HG03469 (cell line): ENCODE results near the gene ICOS.
"Not testable (repeated sequence)": the region's sequence is repeated elsewhere in the genome, so short reads cannot be mapped to it uniquely, and the experiment has no call there.

ENCODE experiments used
- ATAC-seq: cut with Tn5 transposase; IDR thresholded peaks from one replicate; pipeline ENCODE4 v1.9.1; 2021; ENCODE audit warnings: mild to moderate bottlenecking, moderate library complexity, moderate number of reproducible peaks; ENCODE audit not compliant: unreplicated experiment

ICOS gene

GRCh38 chr2:203973000-203973399, 36.4 kb downstream of the ICOS start:
- ATAC-seq = peak; percentile 55

DNA sequence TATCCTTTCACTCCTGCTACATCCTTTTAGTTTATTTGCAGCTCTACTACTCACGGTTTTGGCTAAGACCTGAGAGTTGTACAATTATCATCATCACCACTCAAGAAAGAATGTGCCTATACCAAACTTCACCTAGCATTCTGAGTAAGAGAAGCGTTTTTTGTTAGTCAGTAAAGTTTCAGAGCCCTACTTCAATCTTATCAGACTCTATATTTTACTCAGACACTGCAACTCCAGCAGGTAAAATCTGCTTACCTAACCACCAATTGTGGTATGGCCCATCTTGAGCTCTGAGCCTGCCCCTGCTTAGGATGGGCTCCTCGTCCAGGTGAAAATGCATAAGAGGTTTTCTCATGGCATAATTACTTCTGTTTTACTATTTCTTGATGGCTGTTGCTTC, 37.1 kb downstream of the ICOS start:
- ATAC-seq = no peak

DNA sequence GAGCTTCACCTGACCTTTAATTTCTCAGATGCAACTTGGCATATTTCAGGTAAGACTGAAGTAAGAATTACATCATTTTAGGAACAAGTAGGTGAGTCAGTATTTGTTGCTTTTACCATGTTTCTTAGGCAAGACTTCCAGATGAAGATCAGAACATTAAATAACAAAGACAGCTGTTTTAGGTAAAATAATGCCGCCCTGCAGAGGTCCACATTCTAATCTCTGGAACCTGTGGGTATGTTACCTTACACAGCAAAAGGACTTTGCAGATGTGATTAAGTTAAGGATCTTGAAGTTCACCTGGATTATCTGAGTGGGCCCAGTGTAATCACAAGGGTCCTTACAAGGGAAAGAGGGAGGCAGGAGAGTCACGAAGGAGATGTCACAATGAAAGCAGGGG, 39.3 kb downstream of the ICOS start:
- no peak for ATAC-seq

GRCh38 chr2:203982276-203982675, 45.7 kb downstream of the ICOS start:
- no peak for ATAC-seq

DNA sequence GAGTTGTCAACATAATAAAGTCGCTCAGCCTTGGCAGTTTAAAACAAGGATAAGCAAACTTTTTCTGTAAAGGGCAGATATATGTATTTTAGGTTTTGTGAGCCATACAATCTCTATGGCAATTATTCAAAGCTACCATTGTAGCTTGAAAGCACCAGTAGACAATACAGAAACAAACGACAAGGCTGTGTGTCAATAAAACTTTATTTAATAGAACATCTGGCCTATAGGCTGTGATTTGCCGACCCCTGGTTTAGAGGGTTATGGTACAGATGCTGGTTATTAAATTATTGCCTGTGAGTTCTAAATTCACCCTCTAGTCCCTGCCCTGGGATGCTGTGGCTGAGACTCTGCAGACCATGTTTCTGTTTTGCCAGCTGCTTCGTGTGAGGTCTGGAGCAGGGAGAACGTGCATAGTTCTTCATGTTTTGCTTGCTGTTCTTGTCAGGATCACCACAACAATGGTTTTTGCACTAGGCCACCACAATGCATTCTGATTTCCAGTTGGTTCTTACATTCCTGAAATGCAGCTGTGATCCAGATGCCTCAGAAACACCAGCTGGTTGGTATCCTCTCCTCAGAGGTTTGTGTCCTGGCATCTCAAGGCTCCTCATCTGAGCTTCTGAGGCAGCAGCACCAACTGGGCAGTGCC, 46.6 kb downstream of the ICOS start:
- ATAC-seq = no peak

DNA sequence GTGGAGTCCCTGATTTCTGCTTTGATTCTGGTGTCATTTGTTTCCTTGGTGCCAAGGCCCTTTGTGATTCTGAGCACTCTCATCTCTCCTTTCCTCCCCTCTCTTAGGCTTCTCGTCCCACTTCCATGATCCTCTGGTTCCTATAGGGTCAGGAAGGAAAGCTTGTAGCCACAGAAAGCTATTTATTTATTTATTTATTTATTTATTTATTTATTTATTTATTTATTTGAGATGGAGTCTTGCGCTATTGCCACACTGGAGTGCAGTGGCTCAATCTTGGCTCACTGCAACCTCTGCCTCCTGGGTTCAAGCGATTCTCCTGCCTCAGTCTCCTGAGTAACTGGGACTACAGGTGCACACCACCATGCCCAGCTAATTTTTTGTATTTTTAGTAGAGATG, 49.4 kb downstream of the ICOS start:
- not testable (repeated sequence) for ATAC-seq

GRCh38 chr2:203987959-203988358, 51.4 kb downstream of the ICOS start:
- no peak for ATAC-seq

DNA sequence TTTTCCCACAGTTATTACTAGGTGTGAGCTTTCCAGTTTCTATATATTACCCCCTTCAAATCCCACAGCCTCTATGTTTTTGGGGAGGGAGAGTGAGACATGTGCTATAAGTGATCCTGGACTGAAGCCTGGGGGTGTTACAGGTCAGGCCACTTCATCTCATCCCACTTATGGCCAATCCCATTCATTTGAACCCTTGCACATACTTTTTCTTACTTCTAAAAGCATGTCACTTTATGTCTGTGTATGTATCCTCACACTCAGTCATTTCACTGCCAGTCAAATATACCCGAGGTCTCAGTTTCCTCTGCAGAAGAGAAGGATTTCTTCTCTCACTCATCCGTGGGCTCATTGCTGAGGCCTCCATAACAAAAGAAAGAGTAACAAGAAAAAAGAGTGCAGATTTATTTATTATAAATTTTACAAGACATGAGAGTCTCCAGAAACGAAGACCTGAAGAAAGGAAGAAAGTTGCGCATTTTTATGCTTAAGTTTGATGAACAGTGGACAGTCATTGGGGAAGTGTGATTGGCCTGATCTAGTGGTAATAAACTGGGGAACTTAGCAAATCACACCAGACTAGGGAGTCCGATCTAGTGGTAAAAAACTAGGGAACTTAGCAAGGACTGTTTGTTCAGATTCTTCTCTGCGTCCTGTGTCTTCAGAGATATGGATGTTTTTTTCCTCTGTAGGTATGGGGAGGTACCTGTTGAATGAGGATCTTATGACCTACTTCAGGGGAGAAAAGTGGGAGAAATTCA, 52.1 kb downstream of the ICOS start:
- ATAC-seq = no peak

GRCh38 chr2:203989521-203989920, 53.0 kb downstream of the ICOS start:
- ATAC-seq = no peak

- ATAC-seq = no peak
Measured at GRCh38 chr2:203992509-203992908, 55.9 kb downstream of the ICOS start.

DNA sequence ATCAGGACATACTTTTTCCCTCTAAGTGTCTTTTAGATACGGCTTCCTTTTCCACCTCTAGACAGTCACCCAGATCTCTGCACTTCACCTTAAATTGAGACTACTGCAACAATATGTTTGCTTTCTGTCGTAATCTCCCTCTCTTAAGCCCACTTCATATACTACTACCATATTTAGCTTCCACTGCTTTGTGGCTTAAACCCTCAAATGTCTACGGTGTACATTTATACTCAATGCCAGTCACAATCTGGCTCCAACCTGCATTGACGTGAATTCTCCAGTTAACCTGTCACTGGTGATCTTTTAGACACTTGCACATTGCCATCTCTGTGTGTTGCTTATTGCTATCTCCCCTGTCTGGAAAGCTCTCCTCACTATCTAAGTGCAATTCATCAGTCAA, 56.4 kb downstream of the ICOS start:
- no peak for ATAC-seq

DNA sequence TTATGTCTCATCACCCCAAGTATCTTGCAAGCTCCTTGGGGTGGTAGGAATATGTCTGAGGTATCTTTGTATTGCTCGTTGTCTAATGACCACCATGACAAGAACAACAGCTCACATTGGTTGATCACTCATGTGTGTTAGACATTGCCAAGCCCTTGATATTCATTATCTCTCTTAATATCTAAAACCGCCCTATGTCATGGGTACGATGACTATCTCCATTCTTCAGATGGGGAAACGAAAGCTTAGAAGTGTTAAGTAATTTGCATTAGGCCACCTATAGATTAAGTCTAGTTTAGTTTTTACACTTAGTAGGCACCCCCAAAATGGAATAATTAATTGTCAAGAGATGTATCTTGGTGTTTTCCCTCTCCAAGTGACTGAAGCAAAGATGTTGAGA, 57.0 kb downstream of the ICOS start:
- ATAC-seq = no peak

DNA sequence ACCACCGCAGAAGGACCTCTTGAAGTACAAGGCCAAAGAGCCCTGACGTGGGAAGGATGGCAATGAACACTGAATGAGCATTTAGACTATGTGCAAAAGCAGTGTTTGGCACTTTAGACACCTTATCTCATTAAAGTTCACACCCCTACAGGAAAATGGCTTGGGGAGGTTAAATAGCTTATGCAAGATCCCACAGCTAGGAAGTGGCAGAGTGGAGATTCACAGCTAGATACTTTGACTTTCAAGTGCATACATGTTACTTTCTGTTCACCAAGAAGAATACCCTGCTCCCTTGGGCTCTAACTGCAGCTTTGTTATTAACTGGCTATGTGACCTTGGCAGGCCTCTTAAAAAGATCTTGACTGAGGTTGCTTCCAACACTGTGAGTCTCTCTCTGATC, 58.2 kb downstream of the ICOS start:
- no peak for ATAC-seq

GRCh38 chr2:203996692-203997091, 60.1 kb downstream of the ICOS start:
- ATAC-seq = no peak

DNA sequence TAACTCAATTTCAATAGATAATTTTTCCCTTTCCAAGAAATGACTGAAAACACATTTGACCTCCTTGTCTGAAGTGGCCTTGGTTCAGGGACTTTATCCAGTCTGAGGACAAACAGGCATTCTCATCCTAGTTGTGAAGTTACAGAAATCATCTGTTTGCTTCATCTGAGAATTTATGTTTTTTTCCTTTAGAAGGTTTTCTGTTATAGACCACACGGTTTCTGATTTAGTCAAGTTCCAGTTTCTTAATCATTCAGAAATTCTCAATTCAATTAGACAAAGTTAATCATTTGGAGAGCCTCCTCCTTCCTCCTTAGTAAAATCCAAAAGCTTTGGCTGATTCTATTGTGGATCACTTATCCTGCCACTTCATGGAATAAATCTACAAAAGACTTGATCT, 60.9 kb downstream of the ICOS start:
- no peak for ATAC-seq

DNA sequence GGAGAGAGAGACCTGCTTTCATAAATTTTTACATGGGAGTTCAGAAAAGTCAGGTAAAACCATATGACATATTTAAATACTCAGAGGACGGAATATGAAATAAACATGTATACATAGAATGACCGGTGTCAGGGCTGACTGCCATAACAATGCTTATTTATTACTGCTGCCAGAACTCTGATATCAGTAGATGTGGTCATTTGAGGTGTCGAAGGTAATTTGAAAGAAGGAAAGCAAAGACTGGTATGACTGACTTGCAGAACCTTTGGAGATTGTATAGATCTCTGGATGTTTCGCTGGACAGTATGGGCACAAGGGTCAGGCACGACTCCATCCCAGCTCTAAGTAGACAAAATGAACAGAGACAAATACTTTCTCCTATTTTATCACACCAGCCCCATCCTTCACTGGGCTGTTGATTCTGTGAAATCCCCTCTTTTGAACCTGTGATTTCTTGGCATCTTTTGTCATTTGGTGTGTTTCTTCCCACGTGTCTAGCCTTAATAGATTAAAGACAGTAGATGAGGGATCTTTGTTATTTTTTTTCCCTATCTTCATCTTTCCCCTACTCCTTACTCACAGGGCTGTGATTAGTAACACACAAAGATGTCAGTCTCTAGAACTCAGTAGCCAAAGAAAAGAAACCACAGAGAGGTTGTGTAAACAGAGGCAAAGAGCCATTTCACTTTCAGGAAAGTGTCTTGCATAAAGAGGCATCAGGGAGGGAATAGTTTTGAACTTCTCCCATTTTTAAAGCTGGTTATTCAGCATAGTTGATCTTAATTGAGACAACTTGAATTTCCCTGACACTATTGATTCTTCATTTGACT, 61.6 kb downstream of the ICOS start:
- ATAC-seq = no peak

DNA sequence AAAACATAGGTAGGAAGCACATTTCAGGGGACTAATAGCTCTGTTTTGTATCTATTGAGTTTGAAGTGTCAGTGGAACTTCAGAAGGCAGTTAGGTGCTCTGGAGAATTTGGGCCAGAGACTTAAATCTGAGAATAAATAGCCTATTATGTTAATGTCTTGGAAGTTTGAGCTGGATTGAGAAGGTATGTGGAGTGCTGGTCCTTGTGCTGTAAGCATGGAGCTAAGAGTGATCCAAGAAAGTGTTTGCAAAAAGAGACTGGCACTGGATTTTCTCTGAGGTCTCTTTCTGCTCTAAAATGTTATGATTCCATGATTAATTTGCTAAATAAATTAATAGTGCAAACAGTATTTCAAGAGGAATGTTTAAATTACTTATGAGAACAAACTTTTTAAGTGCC, 63.3 kb downstream of the ICOS start:
- no peak for ATAC-seq

- ATAC-seq = no peak
Measured at GRCh38 chr2:204000446-204000845, 63.9 kb downstream of the ICOS start.

DNA sequence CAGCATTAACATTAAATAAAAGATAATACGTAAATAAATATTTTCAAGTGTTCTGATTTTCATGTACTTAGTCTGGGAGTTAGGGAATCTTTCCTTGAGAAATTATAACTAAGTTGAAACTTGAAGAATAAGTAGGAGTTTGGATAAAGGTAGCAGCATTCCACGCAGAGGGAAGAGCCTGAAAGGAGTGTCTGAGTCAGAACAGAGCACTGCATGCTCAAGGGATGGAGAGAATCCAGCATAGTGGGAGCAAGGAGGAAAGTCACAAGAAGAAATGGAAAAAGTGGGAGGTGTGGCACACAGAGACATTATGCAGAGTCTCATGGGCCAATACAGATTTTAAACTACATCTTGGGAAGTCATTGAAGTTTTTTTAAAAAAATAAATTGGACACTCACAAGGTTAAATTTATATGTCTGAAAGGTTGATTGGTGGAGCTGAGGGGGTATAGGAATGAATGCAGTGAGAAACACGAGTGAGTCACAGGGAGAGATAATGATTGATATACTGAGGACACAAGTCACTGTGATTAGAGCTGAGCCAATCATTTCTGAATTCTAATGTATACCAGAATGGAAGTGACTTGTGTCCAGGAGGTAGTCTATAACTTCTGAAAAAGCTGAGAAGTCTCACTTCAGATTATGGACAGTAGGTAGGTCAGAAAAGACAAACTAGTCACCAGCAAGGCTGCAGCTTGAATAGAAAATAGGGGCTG, 66.9 kb downstream of the ICOS start:
- ATAC-seq = no peak

DNA sequence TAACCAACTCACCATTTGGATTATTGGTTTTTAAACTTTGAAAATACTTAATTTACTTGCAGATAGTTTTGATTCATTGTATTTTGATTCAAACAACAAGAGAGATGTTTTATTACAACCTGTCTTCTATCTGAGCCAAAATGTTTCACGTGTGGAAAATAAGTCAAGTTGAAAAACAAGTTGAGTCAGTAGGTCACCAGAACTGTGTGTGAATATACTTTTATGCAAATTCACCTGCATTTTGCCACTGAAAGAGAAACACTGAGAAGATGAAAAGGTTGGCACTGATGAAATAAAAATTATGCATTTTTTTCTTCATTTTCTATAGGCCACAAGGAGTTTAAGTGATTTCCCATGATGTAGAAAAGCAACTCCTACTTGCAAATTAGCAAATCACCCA, 68.3 kb downstream of the ICOS start:
- no peak for ATAC-seq
